ENCODE measurements around the gene TREH. TPM values are rescaled to one million over a fixed set of nuclear protein-coding genes. Genes with fewer than 3 reads are reported as not detected.

TREH gene
- total RNA-seq, 1 experiment from 2014 or later: 0.05 TPM

GRCh38 chr11:118650366-118650765 lies 29.1 kb downstream of the TREH start:
- in situ Hi-C loops (cut with HindIII; ENCODE audit: low pct_unique_long_range_greater_than_20kb, low sequenced_read_pairs): no loop called here
- ChIA-PET POLR2A (interaction anchor here (0.6 kb wide), 1 partner anchor 470 kb away, joined by 3 read pairs; no protein-coding TSS in a partner anchor), CTCF (no interaction called here)
- Histone ChIP-seq H3K4me1 (ENCODE audit: control insufficient read depth, insufficient read depth, low read length) (no peaks in the 10 kb centered on the region), H3K36me3 (ENCODE audit: control insufficient read depth, insufficient read depth, low read length) (peaks cover 5% of the 10 kb centered on the region; the same call in 1 of the 2 replicates), H3K27ac (ENCODE audit: low read length) (no peak overlapping the region), H3K9me3 (ENCODE audit: control insufficient read depth, insufficient read depth, low read depth, low read length) (no peaks in the 10 kb centered on the region), H3K27me3 (ENCODE audit: control insufficient read depth, insufficient read depth, low read length) (no peaks in the 10 kb centered on the region), H3K4me3 (ENCODE audit: low read depth in 2 of 2, low read length in 2 of 2) (no peak overlapping the region)
- intact Hi-C loops (cut with micrococcal nuclease; ENCODE audit: unreplicated experiment): no loop called here
- ATAC-seq: no peak
- no peak for DNase-seq (ENCODE audit: low read depth, low spot score)
- TF ChIP-seq POLR2AphosphoS5 (IDR thresholded peaks at IDR 0.05; ENCODE audit: low read depth, low read length) (no peak), REST (IDR thresholded peaks at IDR 0.05; ENCODE audit: insufficient read depth in 1 of 2, low read depth in 2 of 2, low read length in 1 of 2) (no peak), SIN3A (IDR thresholded peaks at IDR 0.05; ENCODE audit: borderline replicate concordance, insufficient read depth, low read depth, low read length) (no peak), TCF7L2 (IDR thresholded peaks at IDR 0.05; ENCODE audit: low read depth, low read length) (no peak), CTCF (IDR thresholded peaks at IDR 0.05) (no peak)
- BruUV-seq (replicated peaks): no TSS peak

- TF ChIP-seq REST (IDR thresholded peaks at IDR 0.05; ENCODE audit: insufficient read depth in 1 of 2, low read depth in 2 of 2, low read length in 1 of 2) (no peak), CTCF (IDR thresholded peaks at IDR 0.05) (no peak), TCF7L2 (IDR thresholded peaks at IDR 0.05; ENCODE audit: low read depth, low read length) (no peak), SIN3A (IDR thresholded peaks at IDR 0.05; ENCODE audit: borderline replicate concordance, insufficient read depth, low read depth, low read length) (no peak), POLR2AphosphoS5 (IDR thresholded peaks at IDR 0.05; ENCODE audit: low read depth, low read length) (no peak)
- intact Hi-C loops (cut with micrococcal nuclease; ENCODE audit: unreplicated experiment): no loop called here
- no peaks in the 10 kb centered on the region for H3K4me1 ChIP-seq (ENCODE audit: control insufficient read depth, insufficient read depth, low read length)
- no peaks in the 10 kb centered on the region for H3K9me3 ChIP-seq (ENCODE audit: control insufficient read depth, insufficient read depth, low read depth, low read length)
- no TSS peak for BruUV-seq (replicated peaks)
- no peak for ATAC-seq
- peaks cover 5% of the 10 kb centered on the region; the same call in 1 of the 2 replicates for H3K36me3 ChIP-seq (ENCODE audit: control insufficient read depth, insufficient read depth, low read length)
- no peak overlapping the region for H3K27ac ChIP-seq (ENCODE audit: low read length)
- ChIA-PET CTCF (no interaction called here), POLR2A (interaction anchor here (0.6 kb wide), 1 partner anchor 470 kb away, joined by 3 read pairs; no protein-coding TSS in a partner anchor)
- in situ Hi-C loops (cut with HindIII; ENCODE audit: low pct_unique_long_range_greater_than_20kb, low sequenced_read_pairs): no loop called here
- no peaks in the 10 kb centered on the region for H3K27me3 ChIP-seq (ENCODE audit: control insufficient read depth, insufficient read depth, low read length)
- DNase-seq (ENCODE audit: low read depth, low spot score): no peak
- no peak overlapping the region for H3K4me3 ChIP-seq (ENCODE audit: low read depth in 2 of 2, low read length in 2 of 2)
These were observed 29.5 kb downstream of the TREH start for GRCh38 chr11:118649941-118650340.
